HG02938 (cell line): ENCODE data around the gene TRIM44.

ENCODE experiments used
- ATAC-seq: cut with Tn5 transposase; IDR thresholded peaks from one replicate; pipeline ENCODE4 v1.9.1; 2021; ENCODE audit warnings: mild to moderate bottlenecking, moderate library complexity; ENCODE audit not compliant: unreplicated experiment

The TRIM44 gene

GRCh38 chr11:35662649-35663407 lies at the start of gene TRIM44:
Gene TRIM44, plus strand, starts transcription at chr11:35662775. Its CDS starts 337 bp downstream, at chr11:35663112.
- peak; percentile 88 for ATAC-seq

GRCh38 chr11:35614939-35615569 lies 47.5 kb upstream of the TRIM44 start:
- no peak for ATAC-seq

- no peak for ATAC-seq
Measured at GRCh38 chr11:35615921-35616900, 46.4 kb upstream of the TRIM44 start.

- no peak for ATAC-seq
Measured at GRCh38 chr11:35617316-35617686, 45.3 kb upstream of the TRIM44 start.

- ATAC-seq = peak; percentile 25
Measured at GRCh38 chr11:35617687-35618496, 44.7 kb upstream of the TRIM44 start, which contains the start of gene FJX1. Gene FJX1, plus strand, starts transcription at chr11:35618460. Its CDS starts 177 bp downstream, at chr11:35618637.

- ATAC-seq = peak; percentile 39
Measured at GRCh38 chr11:35618497-35619115, 44.0 kb upstream of the TRIM44 start.

GRCh38 chr11:35619116-35619854 lies 43.3 kb upstream of the TRIM44 start:
- ATAC-seq = peak; percentile 35

- ATAC-seq = no peak
Measured at GRCh38 chr11:35619855-35620640, 42.5 kb upstream of the TRIM44 start.

- no peak for ATAC-seq
Measured at GRCh38 chr11:35620795-35621194, 41.8 kb upstream of the TRIM44 start.

- no peak for ATAC-seq
Measured at GRCh38 chr11:35621620-35622019, 41.0 kb upstream of the TRIM44 start.

- ATAC-seq = no peak
Measured at GRCh38 chr11:35622070-35622469, 40.5 kb upstream of the TRIM44 start.

GRCh38 chr11:35623621-35624168 lies 38.9 kb upstream of the TRIM44 start:
- ATAC-seq = no peak

GRCh38 chr11:35624316-35624715 lies 38.3 kb upstream of the TRIM44 start:
- ATAC-seq = no peak

GRCh38 chr11:35624781-35625180 lies 37.8 kb upstream of the TRIM44 start:
- ATAC-seq = no peak

- no peak for ATAC-seq
Measured at GRCh38 chr11:35626501-35626900, 36.1 kb upstream of the TRIM44 start.

GRCh38 chr11:35629511-35629910 lies 33.1 kb upstream of the TRIM44 start:
- no peak for ATAC-seq

- no peak for ATAC-seq
Measured at GRCh38 chr11:35629914-35630313, 32.7 kb upstream of the TRIM44 start.

GRCh38 chr11:35631891-35632290 lies 30.7 kb upstream of the TRIM44 start:
- no peak for ATAC-seq
